Sigmoid colon (tissue), 4 donors: ENCODE measurements around the gene NR2F1-AS1.

ENCODE experiments used
- CTCF ChIP-seq, 4 experiments: fragments of 450-650 bp in 3 of 4; fragments of 200-600 bp in 1 of 4; IDR thresholded peaks; one replicate each; pipeline ENCODE4 v1.5.1; 2016 to 2019; ENCODE audit warnings: antibody characterized with exemption in 4 of 4, mild to moderate bottlenecking in 3 of 4, moderate library complexity in 2 of 4
- EP300 ChIP-seq, 4 donors: sonication (generic); formaldehyde crosslinking; IDR thresholded peaks; one replicate each; pipeline ENCODE4 v1.6.1; 2017; ENCODE audit warnings: antibody characterized with exemption in 4 of 4
- POLR2A ChIP-seq, 2 donors: fragments of 450-650 bp; IDR thresholded peaks; one replicate each; pipeline ENCODE4 v1.6.1; 2016; ENCODE audit warnings: antibody characterized with exemption in 2 of 2, mild to moderate bottlenecking in 2 of 2, moderate library complexity in 2 of 2
- POLR2AphosphoS5 ChIP-seq, 4 donors: sonication (generic); formaldehyde crosslinking; IDR thresholded peaks; one replicate each; pipeline ENCODE4 v1.6.1; 2017; ENCODE audit warnings: antibody characterized with exemption in 4 of 4

GRCh38 chr5:93598091-93599000 is 17.3 kb upstream of the NR2F1-AS1 start:
- no peak for TF ChIP-seq CTCF (IDR thresholded peaks at IDR 0.05)
- no peak for TF ChIP-seq POLR2A (IDR thresholded peaks at IDR 0.05)
- no peak for TF ChIP-seq POLR2AphosphoS5 (IDR thresholded peaks at IDR 0.05)
- no peak for TF ChIP-seq EP300 (IDR thresholded peaks at IDR 0.05)
